ENCODE data around the gene ERI2.

- TF ChIP-seq, protein P1, sequence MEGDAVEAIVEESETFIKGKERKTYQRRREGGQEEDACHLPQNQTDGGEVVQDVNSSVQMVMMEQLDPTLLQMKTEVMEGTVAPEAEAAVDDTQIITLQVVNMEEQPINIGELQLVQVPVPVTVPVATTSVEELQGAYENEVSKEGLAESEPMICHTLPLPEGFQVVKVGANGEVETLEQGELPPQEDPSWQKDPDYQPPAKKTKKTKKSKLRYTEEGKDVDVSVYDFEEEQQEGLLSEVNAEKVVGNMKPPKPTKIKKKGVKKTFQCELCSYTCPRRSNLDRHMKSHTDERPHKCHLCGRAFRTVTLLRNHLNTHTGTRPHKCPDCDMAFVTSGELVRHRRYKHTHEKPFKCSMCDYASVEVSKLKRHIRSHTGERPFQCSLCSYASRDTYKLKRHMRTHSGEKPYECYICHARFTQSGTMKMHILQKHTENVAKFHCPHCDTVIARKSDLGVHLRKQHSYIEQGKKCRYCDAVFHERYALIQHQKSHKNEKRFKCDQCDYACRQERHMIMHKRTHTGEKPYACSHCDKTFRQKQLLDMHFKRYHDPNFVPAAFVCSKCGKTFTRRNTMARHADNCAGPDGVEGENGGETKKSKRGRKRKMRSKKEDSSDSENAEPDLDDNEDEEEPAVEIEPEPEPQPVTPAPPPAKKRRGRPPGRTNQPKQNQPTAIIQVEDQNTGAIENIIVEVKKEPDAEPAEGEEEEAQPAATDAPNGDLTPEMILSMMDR (IDR thresholded peaks at IDR 0.05) = no peak
- TF ChIP-seq STAT6 (CRISPR knock-in tag; conservative IDR thresholded peaks at IDR 0.05; ENCODE audit: low read depth) = no peak
- no peak for TF ChIP-seq ZNF671 (CRISPR knock-in tag; IDR thresholded peaks at IDR 0.05)
- TF ChIP-seq, protein P2, sequence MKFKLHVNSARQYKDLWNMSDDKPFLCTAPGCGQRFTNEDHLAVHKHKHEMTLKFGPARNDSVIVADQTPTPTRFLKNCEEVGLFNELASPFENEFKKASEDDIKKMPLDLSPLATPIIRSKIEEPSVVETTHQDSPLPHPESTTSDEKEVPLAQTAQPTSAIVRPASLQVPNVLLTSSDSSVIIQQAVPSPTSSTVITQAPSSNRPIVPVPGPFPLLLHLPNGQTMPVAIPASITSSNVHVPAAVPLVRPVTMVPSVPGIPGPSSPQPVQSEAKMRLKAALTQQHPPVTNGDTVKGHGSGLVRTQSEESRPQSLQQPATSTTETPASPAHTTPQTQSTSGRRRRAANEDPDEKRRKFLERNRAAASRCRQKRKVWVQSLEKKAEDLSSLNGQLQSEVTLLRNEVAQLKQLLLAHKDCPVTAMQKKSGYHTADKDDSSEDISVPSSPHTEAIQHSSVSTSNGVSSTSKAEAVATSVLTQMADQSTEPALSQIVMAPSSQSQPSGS (CRISPR knock-in tag; IDR thresholded peaks at IDR 0.05; ENCODE audit: borderline replicate concordance, low read depth) = no peak
- TF ChIP-seq NR3C1 (CRISPR knock-in tag; conservative IDR thresholded peaks at IDR 0.05; ENCODE audit: low read depth) = no peak
- TF ChIP-seq KAT7 (CRISPR knock-in tag; IDR thresholded peaks at IDR 0.05; ENCODE audit: borderline replicate concordance) = no peak
- TF ChIP-seq, protein P3, sequence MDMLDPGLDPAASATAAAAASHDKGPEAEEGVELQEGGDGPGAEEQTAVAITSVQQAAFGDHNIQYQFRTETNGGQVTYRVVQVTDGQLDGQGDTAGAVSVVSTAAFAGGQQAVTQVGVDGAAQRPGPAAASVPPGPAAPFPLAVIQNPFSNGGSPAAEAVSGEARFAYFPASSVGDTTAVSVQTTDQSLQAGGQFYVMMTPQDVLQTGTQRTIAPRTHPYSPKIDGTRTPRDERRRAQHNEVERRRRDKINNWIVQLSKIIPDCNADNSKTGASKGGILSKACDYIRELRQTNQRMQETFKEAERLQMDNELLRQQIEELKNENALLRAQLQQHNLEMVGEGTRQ (CRISPR knock-in tag; IDR thresholded peaks at IDR 0.05) = no peak
- TF ChIP-seq MAX (CRISPR knock-in tag; IDR thresholded peaks at IDR 0.05) = no peak
- TF ChIP-seq ZNF138 (CRISPR knock-in tag; conservative IDR thresholded peaks at IDR 0.05) = no peak
- TF ChIP-seq, protein P4, sequence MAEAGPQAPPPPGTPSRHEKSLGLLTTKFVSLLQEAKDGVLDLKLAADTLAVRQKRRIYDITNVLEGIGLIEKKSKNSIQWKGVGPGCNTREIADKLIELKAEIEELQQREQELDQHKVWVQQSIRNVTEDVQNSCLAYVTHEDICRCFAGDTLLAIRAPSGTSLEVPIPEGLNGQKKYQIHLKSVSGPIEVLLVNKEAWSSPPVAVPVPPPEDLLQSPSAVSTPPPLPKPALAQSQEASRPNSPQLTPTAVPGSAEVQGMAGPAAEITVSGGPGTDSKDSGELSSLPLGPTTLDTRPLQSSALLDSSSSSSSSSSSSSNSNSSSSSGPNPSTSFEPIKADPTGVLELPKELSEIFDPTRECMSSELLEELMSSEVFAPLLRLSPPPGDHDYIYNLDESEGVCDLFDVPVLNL (CRISPR knock-in tag; IDR thresholded peaks at IDR 0.05; ENCODE audit: borderline replicate concordance, low read depth) = no peak
- TF ChIP-seq, protein P5, sequence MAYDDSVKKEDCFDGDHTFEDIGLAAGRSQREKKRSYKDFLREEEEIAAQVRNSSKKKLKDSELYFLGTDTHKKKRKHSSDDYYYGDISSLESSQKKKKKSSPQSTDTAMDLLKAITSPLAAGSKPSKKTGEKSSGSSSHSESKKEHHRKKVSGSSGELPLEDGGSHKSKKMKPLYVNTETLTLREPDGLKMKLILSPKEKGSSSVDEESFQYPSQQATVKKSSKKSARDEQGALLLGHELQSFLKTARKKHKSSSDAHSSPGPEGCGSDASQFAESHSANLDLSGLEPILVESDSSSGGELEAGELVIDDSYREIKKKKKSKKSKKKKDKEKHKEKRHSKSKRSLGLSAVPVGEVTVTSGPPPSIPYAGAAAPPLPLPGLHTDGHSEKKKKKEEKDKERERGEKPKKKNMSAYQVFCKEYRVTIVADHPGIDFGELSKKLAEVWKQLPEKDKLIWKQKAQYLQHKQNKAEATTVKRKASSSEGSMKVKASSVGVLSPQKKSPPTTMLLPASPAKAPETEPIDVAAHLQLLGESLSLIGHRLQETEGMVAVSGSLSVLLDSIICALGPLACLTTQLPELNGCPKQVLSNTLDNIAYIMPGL (CRISPR knock-in tag; IDR thresholded peaks at IDR 0.05) = no peak
- TF ChIP-seq FOXJ3 (CRISPR knock-in tag; IDR thresholded peaks at IDR 0.05; ENCODE audit: borderline replicate concordance) = no peak
- TF ChIP-seq SP1 (CRISPR knock-in tag; conservative IDR thresholded peaks at IDR 0.05) = no peak
- no peak for TF ChIP-seq AR (CRISPR knock-in tag; IDR thresholded peaks at IDR 0.05)
These were observed 38.3 kb upstream of the ERI2 start for GRCh38 chr16:20844588-20844987.

Data from WTC11 (cell line).